K562 (cell line): ENCODE results near the gene OPRL1. TPM values are rescaled to one million over a fixed set of nuclear protein-coding genes. Genes with fewer than 3 reads are reported as not detected.

Experiments
- AFF1 ChIP-seq, 2 experiments: fragments of 450-650 bp; IDR thresholded peaks; 2 replicates each; pipeline ENCODE4 v1.6.1; 2018; ENCODE audit warnings: mild to moderate bottlenecking in 2 of 2, low read depth in 1 of 2; ENCODE audit not compliant: partially characterized antibody in 2 of 2
- HNRNPK ChIP-seq: fragments of 200-400 bp; formaldehyde crosslinking; IDR thresholded peaks from one replicate; pipeline ENCODE4 v1.6.1; 2018; ENCODE audit warnings: mild to moderate bottlenecking, low read depth, low read length; ENCODE audit not compliant: poor library complexity, severe bottlenecking
- NR4A1 ChIP-seq, 2 experiments: fragments of 250-450 bp in 1 of 2; fragments of 450-650 bp in 1 of 2; sonication (Bioruptor Pico) in 1 of 2; IDR thresholded peaks; 2 replicates each; pipeline versions ENCODE4 v1.4.0 to v1.6.1; 2016 to 2020; ENCODE audit warnings: mild to moderate bottlenecking in 2 of 2, missing compliant biosample characterization in 1 of 2, missing genetic modification characterization in 1 of 2, moderate library complexity in 1 of 2
- OTX1 ChIP-seq: fragments of 450-650 bp; formaldehyde crosslinking; IDR thresholded peaks from 2 replicates; pipeline ENCODE4 v1.4.0; 2022; ENCODE audit warnings: mild to moderate bottlenecking
- SNRNP70 ChIP-seq: fragments of 200-400 bp; formaldehyde crosslinking; optimal IDR thresholded peaks from 2 replicates; pipeline ENCODE3; 2017; ENCODE audit warnings: low read depth, low read length
- ZNF165 ChIP-seq: fragments of 250-450 bp; sonication (Bioruptor Pico); IDR thresholded peaks from 2 replicates; pipeline ENCODE4 v1.4.0; 2020; ENCODE audit warnings: borderline replicate concordance
- ZNF445 ChIP-seq: fragments of 250-450 bp; sonication (Bioruptor Pico); IDR thresholded peaks from 2 replicates; pipeline ENCODE4 v1.4.0; 2020; ENCODE audit warnings: low read depth, mild to moderate bottlenecking, moderate library complexity
- ZNF512 ChIP-seq: IDR thresholded peaks from 2 replicates; pipeline ENCODE4 v1.6.1; 2016; ENCODE audit warnings: missing genetic modification characterization, missing compliant biosample characterization
- ZNF586 ChIP-seq: fragments of 450-650 bp; formaldehyde crosslinking; conservative IDR thresholded peaks from 2 replicates; pipeline ENCODE4 v1.4.0; 2020; ENCODE audit warnings: mild to moderate bottlenecking, moderate library complexity
- ZNF75A ChIP-seq: fragments of 450-650 bp; formaldehyde crosslinking; IDR thresholded peaks from 2 replicates; pipeline ENCODE4 v1.4.0; 2020; ENCODE audit warnings: mild to moderate bottlenecking
- polyA plus RNA-seq, 8 experiments: library from polyadenylated mRNA; depleted of rRNA in 4 of 8; stranded (reverse) in 5 of 8; unstranded in 3 of 8; fragments of >200 nt; fragmentation: Nextera tagmentation in 2 of 8; fragmentation: Illumina TruSeq in 1 of 8; extraction: Ambion mirVana in 2 of 8; extraction: Trizol in 1 of 8; gene quantifications; 2 replicates each; pipeline versions ENCODE4 v1.2.1 to v1.2.3, GENCODE V29; 2011 to 2014; ENCODE audit warnings: inconsistent platforms in 1 of 8, missing spikeins in 1 of 8
- total RNA-seq, 7 experiments: library from RNA; depleted of rRNA in 6 of 7; stranded (reverse); fragments of >200 nt in 6 of 7; fragmentation: Illumina TruSeq in 2 of 7; extraction: Trizol in 2 of 7; gene quantifications; 2 replicates each; pipeline versions ENCODE4 v1.2.1 to v1.2.3, GENCODE V29; 2011 to 2021; ENCODE audit warnings: low replicate concordance in 1 of 7
- TF ChIP-seq, protein P1 (sequence below): fragments of 250-450 bp; sonication (Bioruptor Pico); IDR thresholded peaks from 2 replicates; pipeline ENCODE4 v1.5.0; 2022; ENCODE audit warnings: mild to moderate bottlenecking
- TF ChIP-seq, protein P2 (sequence below): fragments of 450-650 bp; IDR thresholded peaks from 2 replicates; pipeline ENCODE4 v1.6.1; 2017; ENCODE audit warnings: mild to moderate bottlenecking, moderate library complexity
- TF ChIP-seq, protein P3 (sequence below): fragments of 450-650 bp; formaldehyde crosslinking; IDR thresholded peaks from 2 replicates; pipeline ENCODE4 v1.4.0; 2020; ENCODE audit warnings: mild to moderate bottlenecking, moderate library complexity
- TF ChIP-seq, protein P4 (sequence below): fragments of 250-450 bp; sonication (Bioruptor Pico); IDR thresholded peaks from 2 replicates; pipeline ENCODE4 v1.5.0; 2021

The OPRL1 gene
- total and polyA plus RNA-seq, 9 of the 15 experiments (the other 6 are each of a cell fraction or from before 2014, with no cell fraction given): 0.06 to 0.33 (median 0.11) TPM; not detected in 2

DNA sequence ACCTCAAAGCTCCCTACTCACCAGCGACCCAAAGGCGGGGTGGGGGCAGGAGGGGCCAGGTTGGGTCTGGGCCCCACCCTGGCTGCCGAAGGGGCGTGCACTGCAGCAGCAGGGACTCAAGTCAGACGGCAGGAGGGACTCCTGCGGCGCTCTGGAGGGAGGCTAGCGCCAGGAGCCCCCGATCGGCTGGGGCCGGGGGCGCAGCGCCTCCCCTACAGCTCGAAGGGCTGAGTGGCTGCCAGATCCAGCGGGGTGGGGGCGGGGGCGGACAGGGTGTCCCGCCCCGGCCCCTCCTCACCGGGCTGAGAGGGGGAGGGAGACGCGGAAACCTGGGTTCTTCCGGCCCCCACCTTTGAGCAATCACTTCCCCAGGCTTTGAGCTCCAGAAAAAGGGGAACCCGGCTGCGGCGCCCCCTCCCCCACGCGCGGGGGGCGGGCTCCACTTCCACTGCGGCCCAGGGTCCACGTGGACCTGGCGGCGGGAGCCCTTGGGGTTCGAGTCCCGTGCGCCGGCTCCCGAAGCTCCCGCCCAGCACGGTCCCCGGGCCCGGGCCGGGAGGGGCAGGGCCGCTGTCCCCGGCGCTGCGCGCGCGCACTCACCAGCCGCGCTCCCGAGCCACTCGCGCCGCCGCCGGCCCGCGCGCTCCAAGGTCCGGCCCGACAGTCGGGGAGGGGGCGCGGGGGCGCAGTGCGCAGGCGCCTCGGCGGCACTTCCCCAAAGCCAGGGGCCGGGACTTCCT is 439 bp upstream of the OPRL1 start, which contains the start of gene RGS19 (continued):
- no peak for TF ChIP-seq ZNF512 (tag)
- TF ChIP-seq NR4A1 (CRISPR knock-in tag; IDR thresholded peaks at IDR 0.05): no peak
- no peak for TF ChIP-seq NR4A1 (tag; IDR thresholded peaks at IDR 0.05)
- TF ChIP-seq, protein P1, sequence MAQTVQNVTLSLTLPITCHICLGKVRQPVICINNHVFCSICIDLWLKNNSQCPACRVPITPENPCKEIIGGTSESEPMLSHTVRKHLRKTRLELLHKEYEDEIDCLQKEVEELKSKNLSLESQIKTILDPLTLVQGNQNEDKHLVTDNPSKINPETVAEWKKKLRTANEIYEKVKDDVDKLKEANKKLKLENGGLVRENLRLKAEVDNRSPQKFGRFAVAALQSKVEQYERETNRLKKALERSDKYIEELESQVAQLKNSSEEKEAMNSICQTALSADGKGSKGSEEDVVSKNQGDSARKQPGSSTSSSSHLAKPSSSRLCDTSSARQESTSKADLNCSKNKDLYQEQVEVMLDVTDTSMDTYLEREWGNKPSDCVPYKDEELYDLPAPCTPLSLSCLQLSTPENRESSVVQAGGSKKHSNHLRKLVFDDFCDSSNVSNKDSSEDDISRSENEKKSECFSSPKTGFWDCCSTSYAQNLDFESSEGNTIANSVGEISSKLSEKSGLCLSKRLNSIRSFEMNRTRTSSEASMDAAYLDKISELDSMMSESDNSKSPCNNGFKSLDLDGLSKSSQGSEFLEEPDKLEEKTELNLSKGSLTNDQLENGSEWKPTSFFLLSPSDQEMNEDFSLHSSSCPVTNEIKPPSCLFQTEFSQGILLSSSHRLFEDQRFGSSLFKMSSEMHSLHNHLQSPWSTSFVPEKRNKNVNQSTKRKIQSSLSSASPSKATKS (CRISPR knock-in tag): no peak
- TF ChIP-seq, protein P2, sequence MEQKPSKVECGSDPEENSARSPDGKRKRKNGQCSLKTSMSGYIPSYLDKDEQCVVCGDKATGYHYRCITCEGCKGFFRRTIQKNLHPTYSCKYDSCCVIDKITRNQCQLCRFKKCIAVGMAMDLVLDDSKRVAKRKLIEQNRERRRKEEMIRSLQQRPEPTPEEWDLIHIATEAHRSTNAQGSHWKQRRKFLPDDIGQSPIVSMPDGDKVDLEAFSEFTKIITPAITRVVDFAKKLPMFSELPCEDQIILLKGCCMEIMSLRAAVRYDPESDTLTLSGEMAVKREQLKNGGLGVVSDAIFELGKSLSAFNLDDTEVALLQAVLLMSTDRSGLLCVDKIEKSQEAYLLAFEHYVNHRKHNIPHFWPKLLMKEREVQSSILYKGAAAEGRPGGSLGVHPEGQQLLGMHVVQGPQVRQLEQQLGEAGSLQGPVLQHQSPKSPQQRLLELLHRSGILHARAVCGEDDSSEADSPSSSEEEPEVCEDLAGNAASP: no peak
- TF ChIP-seq ZNF75A: no peak
- TF ChIP-seq, protein P3, sequence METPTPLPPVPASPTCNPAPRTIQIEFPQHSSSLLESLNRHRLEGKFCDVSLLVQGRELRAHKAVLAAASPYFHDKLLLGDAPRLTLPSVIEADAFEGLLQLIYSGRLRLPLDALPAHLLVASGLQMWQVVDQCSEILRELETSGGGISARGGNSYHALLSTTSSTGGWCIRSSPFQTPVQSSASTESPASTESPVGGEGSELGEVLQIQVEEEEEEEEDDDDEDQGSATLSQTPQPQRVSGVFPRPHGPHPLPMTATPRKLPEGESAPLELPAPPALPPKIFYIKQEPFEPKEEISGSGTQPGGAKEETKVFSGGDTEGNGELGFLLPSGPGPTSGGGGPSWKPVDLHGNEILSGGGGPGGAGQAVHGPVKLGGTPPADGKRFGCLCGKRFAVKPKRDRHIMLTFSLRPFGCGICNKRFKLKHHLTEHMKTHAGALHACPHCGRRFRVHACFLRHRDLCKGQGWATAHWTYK (CRISPR knock-in tag): no peak
- no peak for TF ChIP-seq ZNF586 (CRISPR knock-in tag)
- TF ChIP-seq HNRNPK: no peak
- TF ChIP-seq AFF1 (IDR thresholded peaks at IDR 0.05; ENCODE audit: low read depth in 1 of 2, partially characterized antibody in 2 of 2): no peak
- TF ChIP-seq ZNF445 (CRISPR knock-in tag): no peak
- TF ChIP-seq OTX1 (CRISPR knock-in tag): no peak
- TF ChIP-seq, protein P4, sequence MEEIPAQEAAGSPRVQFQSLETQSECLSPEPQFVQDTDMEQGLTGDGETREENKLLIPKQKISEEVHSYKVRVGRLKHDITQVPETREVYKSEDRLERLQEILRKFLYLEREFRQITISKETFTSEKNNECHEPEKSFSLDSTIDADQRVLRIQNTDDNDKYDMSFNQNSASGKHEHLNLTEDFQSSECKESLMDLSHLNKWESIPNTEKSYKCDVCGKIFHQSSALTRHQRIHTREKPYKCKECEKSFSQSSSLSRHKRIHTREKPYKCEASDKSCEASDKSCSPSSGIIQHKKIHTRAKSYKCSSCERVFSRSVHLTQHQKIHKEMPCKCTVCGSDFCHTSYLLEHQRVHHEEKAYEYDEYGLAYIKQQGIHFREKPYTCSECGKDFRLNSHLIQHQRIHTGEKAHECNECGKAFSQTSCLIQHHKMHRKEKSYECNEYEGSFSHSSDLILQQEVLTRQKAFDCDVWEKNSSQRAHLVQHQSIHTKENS (CRISPR knock-in tag): no peak
- TF ChIP-seq SNRNP70: no peak
- TF ChIP-seq ZNF165 (CRISPR knock-in tag): no peak
